Activated CD4-positive, alpha-beta T cell treated with anti-CD3 and anti-CD28 coated beads for 36 hours (primary cell): Measurements from ENCODE around the gene PRPF40B. TPM values are rescaled to one million over a fixed set of nuclear protein-coding genes. Genes with fewer than 3 reads are reported as not detected.

Source experiments
- ATAC-seq: fragments of 200-7000 bp; cut with Tn5 transposase; one replicate; pipeline ENCODE4 v1.10.0; 2021; ENCODE audit warnings: mild to moderate bottlenecking, moderate library complexity
- CTCF ChIA-PET: fragments of 350-600 bp; sonication (Branson Sonifier 250); formaldehyde crosslinking; loops from one replicate; lab custom pipeline; 2021; ENCODE audit warnings: antibody characterized with exemption; lab: Charles Lee
- POLR2A ChIA-PET: fragments of 350-600 bp; sonication (Branson Sonifier 250); formaldehyde crosslinking; loops from one replicate; lab custom pipeline; 2021; ENCODE audit warnings: antibody characterized with exemption, inconsistent platforms; lab: Charles Lee
- DNase-seq: peaks from one replicate; pipeline ENCODE4 v3.0.0-alpha.2; 2020
- H3K27ac Mint-ChIP-seq: one replicate; pipeline ENCODE4 v1.8.0; 2021; ENCODE audit warnings: mixed read lengths
- H3K27me3 Mint-ChIP-seq: one replicate; pipeline ENCODE4 v1.8.0; 2021; ENCODE audit warnings: mixed read lengths
- H3K36me3 Mint-ChIP-seq: one replicate; pipeline ENCODE4 v1.8.0; 2021; ENCODE audit warnings: low read depth, mixed read lengths
- H3K4me1 Mint-ChIP-seq: one replicate; pipeline ENCODE4 v1.8.0; 2021; ENCODE audit warnings: mixed read lengths
- H3K4me3 Mint-ChIP-seq: one replicate; pipeline ENCODE4 v1.8.0; 2021; ENCODE audit warnings: mild to moderate bottlenecking, moderate library complexity, mixed read lengths
- H3K9me3 Mint-ChIP-seq: one replicate; pipeline ENCODE4 v1.8.0; 2021; ENCODE audit warnings: low read depth, mixed read lengths
- intact Hi-C, 2 experiments: fragments of 100-400 bp; cut with DNase I in 1 of 2; cut with micrococcal nuclease in 1 of 2; formaldehyde crosslinking; loops; one replicate each; pipeline versions ENCODE4 v1.14.2 to v1.15.1; 2022 to 2024; cut with DNase I, micrococcal nuclease
- total RNA-seq, 2 experiments: library from RNA; stranded (reverse); gene quantifications; one replicate each; pipeline ENCODE4 v1.2.3, GENCODE V29; 2021

The PRPF40B gene
- total RNA-seq, 2 experiments from 2014 or later = 6.9 to 8.1 TPM

- POLR2A ChIA-PET = interaction anchor here (1.4 kb wide), 1 partner anchor 66 kb away, joined by 5 read pairs; no protein-coding TSS in a partner anchor
- Mint-ChIP-seq H3K27ac (peak overlapping the region; percentile 33), H3K4me3 (no peak overlapping the region), H3K4me1 (peaks cover 14% of the 10 kb centered on the region), H3K27me3 (no peaks in the 10 kb centered on the region), H3K9me3 (no peaks in the 10 kb centered on the region), H3K36me3 (peaks cover 2% of the 10 kb centered on the region)
- CTCF ChIA-PET = interaction anchor here (0.5 to 5.3 kb wide), 36 partner anchors 9 to 295 kb away, joined by 3 to 113 read pairs (median 5); partner anchors contain the start of genes FAM186B, FMNL3, PRPF40B and SPATS2
- intact Hi-C loops = loop anchor here (1.0 to 2.0 kb wide), 3 partner anchors 70 to 141 kb away; partner anchors contain the start of gene FMNL3 (in 2 of the 2)
- DNase-seq (peak; percentile 78), ATAC-seq (peak; percentile 97)
Observed at GRCh38 chr12:49636979-49637755, 13.8 kb downstream of the PRPF40B start.

DNA sequence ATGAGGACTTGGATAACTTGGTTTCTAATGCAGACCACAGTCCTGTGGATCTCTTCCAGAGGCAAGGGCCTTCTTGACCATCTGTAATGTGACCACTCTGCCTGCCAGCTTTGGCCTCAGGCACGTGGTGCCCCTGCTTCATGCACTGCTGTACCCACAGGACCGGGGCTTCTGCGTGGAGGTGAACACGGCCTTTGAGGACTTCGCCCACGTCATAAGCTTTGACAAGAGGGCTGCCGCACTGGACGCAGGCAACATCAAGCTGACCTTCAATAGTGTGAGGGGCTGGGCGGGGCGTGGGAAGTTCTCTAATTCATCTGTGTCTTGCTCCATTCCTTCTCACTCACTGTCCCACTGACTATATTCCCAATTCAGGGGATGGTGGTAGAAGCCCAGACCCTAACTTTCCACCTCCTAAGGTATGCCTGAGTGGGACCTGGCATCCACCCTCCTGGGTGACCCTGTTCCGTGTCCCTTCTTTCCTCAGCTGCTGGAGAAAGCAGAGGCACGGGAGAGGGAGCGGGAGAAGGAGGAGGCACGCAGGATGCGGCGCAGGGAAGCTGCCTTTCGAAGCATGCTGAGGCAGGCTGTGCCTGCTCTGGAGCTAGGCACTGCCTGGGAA, 18.5 kb downstream of the PRPF40B start:
- no peak for ATAC-seq
- peaks cover 19% of the 10 kb centered on the region for H3K4me1 Mint-ChIP-seq
- H3K4me3 Mint-ChIP-seq = no peak overlapping the region
- CTCF ChIA-PET = interaction anchor here (0.7 to 21.5 kb wide), 8 partner anchors 11 to 283 kb away, joined by 3 to 332 read pairs (median 4); partner anchors contain the start of genes FMNL3 and TMBIM6
- H3K27me3 Mint-ChIP-seq = no peaks in the 10 kb centered on the region
- POLR2A ChIA-PET = interaction anchor here (0.9 to 1.3 kb wide), 2 partner anchors 62 to 100 kb away, joined by 3 to 4 read pairs; partner anchors contain the start of gene TMBIM6
- H3K36me3 Mint-ChIP-seq = peaks cover 7% of the 10 kb centered on the region
- DNase-seq = no peak
- no peaks in the 10 kb centered on the region for H3K9me3 Mint-ChIP-seq
- H3K27ac Mint-ChIP-seq = no peak overlapping the region
- intact Hi-C loops = no loop called here

DNA sequence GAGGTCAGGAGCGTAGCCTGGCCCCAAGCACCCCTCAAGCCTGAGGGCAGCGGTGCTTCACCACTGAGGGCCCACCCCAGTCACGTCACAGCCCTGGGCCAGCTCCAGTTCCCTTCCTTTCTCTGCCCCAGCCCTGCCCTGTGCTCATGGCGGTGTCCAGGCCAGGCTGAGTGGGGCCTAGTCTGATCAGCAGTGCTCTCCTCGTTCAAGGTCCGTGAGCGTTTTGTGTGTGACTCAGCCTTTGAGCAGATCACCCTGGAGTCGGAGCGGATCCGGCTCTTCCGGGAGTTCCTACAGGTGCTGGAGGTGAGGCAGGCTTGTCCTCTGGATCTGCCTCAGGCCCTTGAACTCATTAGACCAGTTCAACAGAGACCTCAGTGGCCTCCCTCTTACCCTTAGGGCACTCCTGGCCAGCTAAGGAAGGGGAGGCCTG, 19.0 kb downstream of the PRPF40B start:
- CTCF ChIA-PET = interaction anchor here (0.7 to 21.5 kb wide), 7 partner anchors 11 to 120 kb away, joined by 3 to 332 read pairs (median 4); partner anchors contain the start of genes FMNL3 and TMBIM6

DNA sequence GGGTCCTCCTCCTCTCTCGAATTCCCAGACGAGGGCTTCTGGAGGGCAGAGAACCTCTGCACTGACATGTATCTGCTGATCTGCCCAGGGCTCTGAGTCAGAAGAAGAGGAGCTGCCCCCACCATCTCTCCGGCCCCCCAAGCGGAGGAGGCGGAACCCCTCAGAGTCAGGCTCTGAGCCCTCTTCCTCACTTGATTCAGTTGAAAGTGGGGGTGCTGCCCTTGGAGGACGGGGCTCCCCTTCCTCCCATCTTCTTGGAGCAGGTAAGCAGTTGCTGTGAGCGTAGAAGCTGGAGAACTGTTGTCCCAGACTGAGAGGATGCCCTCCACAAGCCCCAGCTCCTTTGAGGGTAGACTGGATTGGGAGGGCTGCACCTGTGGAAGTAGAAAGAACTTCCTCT, 19.8 kb downstream of the PRPF40B start:
- intact Hi-C loops = no loop called here
- H3K9me3 Mint-ChIP-seq = no peaks in the 10 kb centered on the region
- ATAC-seq (no peak), DNase-seq (no peak)
- peaks cover 18% of the 10 kb centered on the region for H3K4me1 Mint-ChIP-seq
- peaks cover 16% of the 10 kb centered on the region for H3K36me3 Mint-ChIP-seq
- ChIA-PET POLR2A (no interaction called here), CTCF (interaction anchor here (0.9 to 21.5 kb wide), 12 partner anchors 11 to 134 kb away, joined by 3 to 332 read pairs (median 6); partner anchors contain the start of gene FMNL3)
- H3K4me3 Mint-ChIP-seq = no peak overlapping the region
- H3K27ac Mint-ChIP-seq = no peak overlapping the region
- H3K27me3 Mint-ChIP-seq = no peaks in the 10 kb centered on the region

More for the DNA sequence above, 19.0 kb downstream of the PRPF40B start:
- ATAC-seq (no peak), DNase-seq (no peak)
- Mint-ChIP-seq H3K4me1 (peaks cover 15% of the 10 kb centered on the region), H3K27me3 (no peaks in the 10 kb centered on the region), H3K27ac (peak overlapping the region; percentile 4), H3K9me3 (no peaks in the 10 kb centered on the region), H3K4me3 (no peak overlapping the region), H3K36me3 (peaks cover 11% of the 10 kb centered on the region)
- POLR2A ChIA-PET = interaction anchor here (0.9 kb wide), 1 partner anchor 61 kb away, joined by 3 read pairs; no protein-coding TSS in a partner anchor
- intact Hi-C loops = no loop called here

- peaks cover 18% of the 10 kb centered on the region for H3K36me3 Mint-ChIP-seq
- H3K27me3 Mint-ChIP-seq = no peaks in the 10 kb centered on the region
- no peak for DNase-seq
- no peak for ATAC-seq
- POLR2A ChIA-PET = no interaction called here
- H3K4me1 Mint-ChIP-seq = peaks cover 21% of the 10 kb centered on the region
- H3K9me3 Mint-ChIP-seq = no peaks in the 10 kb centered on the region
- H3K4me3 Mint-ChIP-seq = no peak overlapping the region
- intact Hi-C loops = loop anchor here (1.0 to 2.0 kb wide), 5 partner anchors 18 to 195 kb away; partner anchors contain the start of genes FMNL3 (in 2 of the 2) and TMBIM6 (in 1 of the 2)
- CTCF ChIA-PET = interaction anchor here (0.7 to 21.5 kb wide), 15 partner anchors 10 to 133 kb away, joined by 3 to 332 read pairs (median 4); partner anchors contain the start of gene FMNL3
- peak overlapping the region; percentile 78 for H3K27ac Mint-ChIP-seq
Observed at GRCh38 chr12:49643961-49644619, 20.7 kb downstream of the PRPF40B start.

- Mint-ChIP-seq H3K4me1 (peaks cover 18% of the 10 kb centered on the region), H3K4me3 (no peak overlapping the region)
- POLR2A ChIA-PET = no interaction called here
Observed at GRCh38 chr12:49644620-49644994, 21.2 kb downstream of the PRPF40B start.

GRCh38 chr12:49645146-49646039, 22.0 kb downstream of the PRPF40B start:
- Mint-ChIP-seq H3K36me3 (peaks cover 19% of the 10 kb centered on the region), H3K4me1 (peaks cover 18% of the 10 kb centered on the region), H3K27me3 (no peaks in the 10 kb centered on the region), H3K4me3 (no peak overlapping the region), H3K9me3 (no peaks in the 10 kb centered on the region), H3K27ac (peak overlapping the region; percentile 28)
- ChIA-PET POLR2A (interaction anchor here (0.6 kb wide), 1 partner anchor 402 kb away, joined by 4 read pairs; no protein-coding TSS in a partner anchor), CTCF (interaction anchor here (0.5 to 21.5 kb wide), 25 partner anchors 8 to 194 kb away, joined by 3 to 332 read pairs (median 4); partner anchors contain the start of gene FMNL3)
- intact Hi-C loops = loop anchor here in 1 of 2 experiments (2.0 kb wide), 1 partner anchor 193 kb away; no protein-coding TSS in a partner anchor
- DNase-seq (no peak), ATAC-seq (no peak)

More at GRCh38 chr12:49644620-49644994, 21.2 kb downstream of the PRPF40B start:
- DNase-seq (peak; percentile 89), ATAC-seq (peak; percentile 93)
- Mint-ChIP-seq H3K36me3 (peaks cover 18% of the 10 kb centered on the region), H3K9me3 (no peaks in the 10 kb centered on the region), H3K27ac (peak overlapping the region; percentile 78), H3K27me3 (no peaks in the 10 kb centered on the region)
- CTCF ChIA-PET = interaction anchor here (0.5 to 21.5 kb wide), 24 partner anchors 8 to 195 kb away, joined by 3 to 332 read pairs (median 4); partner anchors contain the start of gene FMNL3
- intact Hi-C loops = loop anchor here (1.0 to 2.0 kb wide), 5 partner anchors 18 to 194 kb away; partner anchors contain the start of genes FMNL3 (in 2 of the 2) and TMBIM6 (in 1 of the 2)

DNA sequence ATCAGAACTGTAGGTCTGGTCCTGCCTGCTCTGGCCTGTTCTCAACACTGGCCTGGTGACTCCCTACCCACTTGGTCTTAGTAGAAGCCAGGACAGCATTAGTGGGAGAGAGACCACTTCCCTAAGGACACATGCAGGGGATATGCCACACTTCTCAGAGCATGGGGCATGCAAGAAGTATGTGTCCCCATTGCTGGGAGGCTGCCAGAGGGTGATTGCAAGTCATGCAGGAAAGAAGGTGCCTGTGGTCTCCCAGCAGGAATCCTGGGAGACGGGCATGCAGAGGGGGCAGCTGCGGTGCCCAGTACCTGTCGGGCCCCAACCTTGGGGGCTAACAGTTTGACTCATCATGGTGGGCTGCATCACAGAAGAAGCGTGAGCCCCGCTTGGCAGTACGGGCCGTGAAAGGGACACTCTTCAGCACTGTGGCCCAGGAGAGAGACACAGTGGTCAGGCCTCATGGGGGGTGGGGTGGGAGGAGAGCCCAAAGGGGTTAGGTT, 23.0 kb downstream of the PRPF40B start:
- Mint-ChIP-seq H3K4me1 (peaks cover 18% of the 10 kb centered on the region), H3K27me3 (no peaks in the 10 kb centered on the region), H3K27ac (no peak overlapping the region), H3K4me3 (no peak overlapping the region), H3K9me3 (no peaks in the 10 kb centered on the region), H3K36me3 (peaks cover 19% of the 10 kb centered on the region)
- CTCF ChIA-PET = interaction anchor here (1.5 to 21.5 kb wide), 5 partner anchors 9 to 92 kb away, joined by 3 to 332 read pairs (median 7); partner anchors contain the start of gene FMNL3
- intact Hi-C loops = no loop called here
- DNase-seq (no peak), ATAC-seq (no peak)
- POLR2A ChIA-PET = no interaction called here

GRCh38 chr12:49646871-49647654, 23.7 kb downstream of the PRPF40B start:
- no peak for DNase-seq
- no peaks in the 10 kb centered on the region for H3K9me3 Mint-ChIP-seq
- H3K27me3 Mint-ChIP-seq = no peaks in the 10 kb centered on the region
- no peak for ATAC-seq
- no peak overlapping the region for H3K4me3 Mint-ChIP-seq
- H3K27ac Mint-ChIP-seq = no peak overlapping the region
- ChIA-PET CTCF (interaction anchor here (0.5 to 21.5 kb wide), 6 partner anchors 10 to 131 kb away, joined by 3 to 332 read pairs (median 3); partner anchors contain the start of gene FMNL3), POLR2A (no interaction called here)
- intact Hi-C loops = no loop called here
- H3K36me3 Mint-ChIP-seq = peaks cover 19% of the 10 kb centered on the region
- peaks cover 18% of the 10 kb centered on the region for H3K4me1 Mint-ChIP-seq
